DND-41 (cell line): ENCODE results near the gene GALNT18.

Source experiments
- ATAC-seq: fragments of 200-7000 bp; cut with Tn5 transposase; 3 replicates; pipeline ENCODE4 v1.9.1; 2021; ENCODE audit warnings: low read depth; ENCODE audit not compliant: insufficient read depth
- DNase-seq: peaks from one replicate; pipeline ENCODE4 v3.0.0-alpha.2; 2020
- H2AFZ ChIP-seq: 2 replicates; pipeline ENCODE4 v1.6.0; 2012; ENCODE audit warnings: low read depth, low read length
- H3K27ac ChIP-seq: 2 replicates; pipeline ENCODE4 v1.5.1; 2012; ENCODE audit warnings: low read length, inconsistent platforms
- H3K27me3 ChIP-seq: fragments of 200-600 bp; sonication (generic); 2 replicates; pipeline ENCODE4 v1.6.0; 2012; ENCODE audit warnings: low read length, mild to moderate bottlenecking, inconsistent platforms; ENCODE audit not compliant: insufficient read depth, poor library complexity
- H3K36me3 ChIP-seq: 2 replicates; pipeline ENCODE4 v1.5.1; 2012; ENCODE audit warnings: low read length, inconsistent platforms; ENCODE audit not compliant: insufficient read depth
- H3K4me1 ChIP-seq: 2 replicates; pipeline ENCODE4 v1.5.1; 2012; ENCODE audit warnings: mild to moderate bottlenecking, low read length; ENCODE audit not compliant: insufficient read depth
- H3K4me2 ChIP-seq: 2 replicates; pipeline ENCODE4 v1.6.0; 2012; ENCODE audit warnings: mild to moderate bottlenecking, moderate library complexity, low read length, inconsistent platforms; ENCODE audit not compliant: insufficient read depth
- H3K4me3 ChIP-seq, 2 experiments: fragments of 200-600 bp in 1 of 2; shearing (Covaris generic) in 1 of 2; 2 replicates each; pipeline ENCODE4 v1.5.1; 2012 to 2016; ENCODE audit warnings: inconsistent platforms in 2 of 2, low read length in 2 of 2, mild to moderate bottlenecking in 2 of 2, low read depth in 1 of 2, moderate library complexity in 1 of 2
- H3K79me2 ChIP-seq: 2 replicates; pipeline ENCODE4 v1.6.0; 2012; ENCODE audit warnings: low read length, inconsistent platforms; ENCODE audit not compliant: insufficient read depth
- H3K9ac ChIP-seq: 2 replicates; pipeline ENCODE4 v1.6.0; 2012; ENCODE audit warnings: low read depth, mild to moderate bottlenecking, inconsistent platforms, low read length, moderate library complexity
- H3K9me3 ChIP-seq: 2 replicates; pipeline ENCODE4 v1.5.1; 2012; ENCODE audit warnings: low read length, moderate library complexity, mild to moderate bottlenecking, inconsistent platforms; ENCODE audit not compliant: insufficient read depth, severe bottlenecking
- H4K20me1 ChIP-seq: 2 replicates; pipeline ENCODE4 v1.6.0; 2012; ENCODE audit warnings: low read length; ENCODE audit not compliant: insufficient read depth
- EZH2 ChIP-seq: IDR thresholded peaks from 3 replicates; pipeline ENCODE4 v1.6.1; 2012; ENCODE audit warnings: borderline replicate concordance, low read depth, mild to moderate bottlenecking, moderate library complexity, low read length, inconsistent platforms; ENCODE audit not compliant: severe bottlenecking
- TF ChIP-seq, protein P1 (sequence below): IDR thresholded peaks from 2 replicates; pipeline ENCODE4 v1.5.1; 2012; ENCODE audit warnings: borderline replicate concordance, low read length, moderate library complexity, mild to moderate bottlenecking; ENCODE audit not compliant: poor library complexity, severe bottlenecking; ENCODE audit errors: extremely low read depth

Gene GALNT18

DNA sequence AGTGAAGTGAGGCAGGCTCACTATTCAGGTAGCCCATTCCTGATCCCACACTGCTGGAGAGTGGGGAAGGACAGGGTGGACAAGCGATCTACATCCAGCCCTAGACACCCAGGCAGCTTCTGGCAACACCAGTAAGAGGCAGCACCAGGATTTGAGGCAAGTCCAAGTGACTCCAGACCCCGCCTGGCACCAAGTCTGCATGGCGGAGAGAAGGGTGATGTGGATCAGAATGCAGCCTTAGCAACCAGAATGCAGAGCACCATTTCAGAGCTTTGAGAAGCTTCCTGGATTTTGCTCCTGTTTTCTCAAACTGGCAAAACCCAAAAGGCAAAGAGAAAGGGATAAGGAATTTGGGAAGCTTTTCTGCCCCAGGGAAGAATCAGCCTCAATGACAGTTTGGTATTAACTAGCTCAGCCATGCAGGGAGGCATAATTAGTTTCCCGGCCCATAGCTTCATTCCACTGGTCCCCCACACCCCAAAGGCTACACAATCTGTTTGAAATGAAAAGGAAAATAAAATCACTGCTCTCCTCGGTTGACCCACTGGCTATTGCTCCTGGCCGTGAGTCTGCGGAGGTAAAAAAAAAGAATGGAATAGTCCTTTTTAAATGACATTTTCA is 17.3 kb downstream of the GALNT18 start:
- Histone ChIP-seq H3K27ac (no peak overlapping the region), H3K27me3 (peaks cover 24% of the 10 kb centered on the region), H3K4me3 (no peak overlapping the region), H3K4me1 (no peaks in the 10 kb centered on the region), H3K36me3 (no peaks in the 10 kb centered on the region), H3K9ac (no peak overlapping the region), H4K20me1 (no peaks in the 10 kb centered on the region), H3K9me3 (no peaks in the 10 kb centered on the region), H3K4me2 (no peak overlapping the region), H3K79me2 (no peaks in the 10 kb centered on the region), H2AFZ (no peak overlapping the region)
- DNase-seq (no peak), ATAC-seq (no peak)
- no peak for TF ChIP-seq EZH2
- TF ChIP-seq, protein P1, sequence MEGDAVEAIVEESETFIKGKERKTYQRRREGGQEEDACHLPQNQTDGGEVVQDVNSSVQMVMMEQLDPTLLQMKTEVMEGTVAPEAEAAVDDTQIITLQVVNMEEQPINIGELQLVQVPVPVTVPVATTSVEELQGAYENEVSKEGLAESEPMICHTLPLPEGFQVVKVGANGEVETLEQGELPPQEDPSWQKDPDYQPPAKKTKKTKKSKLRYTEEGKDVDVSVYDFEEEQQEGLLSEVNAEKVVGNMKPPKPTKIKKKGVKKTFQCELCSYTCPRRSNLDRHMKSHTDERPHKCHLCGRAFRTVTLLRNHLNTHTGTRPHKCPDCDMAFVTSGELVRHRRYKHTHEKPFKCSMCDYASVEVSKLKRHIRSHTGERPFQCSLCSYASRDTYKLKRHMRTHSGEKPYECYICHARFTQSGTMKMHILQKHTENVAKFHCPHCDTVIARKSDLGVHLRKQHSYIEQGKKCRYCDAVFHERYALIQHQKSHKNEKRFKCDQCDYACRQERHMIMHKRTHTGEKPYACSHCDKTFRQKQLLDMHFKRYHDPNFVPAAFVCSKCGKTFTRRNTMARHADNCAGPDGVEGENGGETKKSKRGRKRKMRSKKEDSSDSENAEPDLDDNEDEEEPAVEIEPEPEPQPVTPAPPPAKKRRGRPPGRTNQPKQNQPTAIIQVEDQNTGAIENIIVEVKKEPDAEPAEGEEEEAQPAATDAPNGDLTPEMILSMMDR: no peak

DNA sequence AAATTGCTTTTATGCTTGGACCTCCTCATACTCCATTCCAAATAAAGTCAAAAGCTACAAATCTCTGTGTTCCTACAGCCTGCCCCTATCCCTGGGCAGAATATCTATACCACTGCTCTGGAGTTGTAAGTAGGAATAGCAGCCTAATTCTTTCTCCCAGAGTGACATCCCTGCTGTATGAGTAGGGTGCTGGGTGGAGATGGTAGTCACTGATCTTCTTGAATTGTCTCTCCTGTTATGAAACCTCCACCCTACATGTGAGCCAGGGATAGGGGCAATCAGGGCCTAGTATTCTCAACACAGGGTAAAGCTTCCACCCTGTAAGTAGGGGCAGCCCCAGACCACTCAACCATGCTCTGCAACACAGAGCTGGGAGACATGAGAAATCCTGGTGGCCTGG is 19.8 kb downstream of the GALNT18 start:
- H3K9ac ChIP-seq: no peak overlapping the region
- TF ChIP-seq EZH2: no peak
- TF ChIP-seq, protein P1: no peak

DNA sequence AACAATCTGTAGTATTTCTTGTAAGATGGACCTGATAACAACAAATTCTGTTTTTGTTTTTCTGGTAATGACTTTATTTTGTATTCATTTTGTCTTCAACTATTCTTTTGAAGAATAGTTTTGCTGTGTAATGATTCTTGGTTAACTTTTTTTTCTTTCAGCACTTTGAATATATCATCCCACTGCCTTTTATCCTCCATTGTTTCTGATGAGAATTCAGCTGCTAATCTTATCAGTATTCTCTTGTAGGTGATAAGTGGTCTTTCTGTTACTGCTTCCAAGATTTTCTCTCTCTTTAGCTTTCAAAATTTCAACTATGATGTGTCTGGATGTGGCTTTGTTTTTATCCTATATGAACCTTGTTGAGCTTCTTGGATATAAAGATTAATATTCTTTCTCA is 21.5 kb downstream of the GALNT18 start:
- H3K27ac ChIP-seq: no peak overlapping the region
- ATAC-seq: no peak
- H3K4me3 ChIP-seq: no peak overlapping the region
- H3K9me3 ChIP-seq: no peaks in the 10 kb centered on the region
- H4K20me1 ChIP-seq: no peaks in the 10 kb centered on the region
- DNase-seq: no peak
- H3K4me2 ChIP-seq: no peak overlapping the region
- H3K36me3 ChIP-seq: no peaks in the 10 kb centered on the region
- no peaks in the 10 kb centered on the region for H3K79me2 ChIP-seq
- TF ChIP-seq, protein P1: no peak
- TF ChIP-seq EZH2: no peak
- no peaks in the 10 kb centered on the region for H3K4me1 ChIP-seq
- no peak overlapping the region for H2AFZ ChIP-seq
- peaks cover 11% of the 10 kb centered on the region for H3K27me3 ChIP-seq
- H3K9ac ChIP-seq: no peak overlapping the region

More for the DNA sequence above, 19.8 kb downstream of the GALNT18 start:
- no peaks in the 10 kb centered on the region for H3K4me1 ChIP-seq
- DNase-seq (no peak), ATAC-seq (no peak)
- H3K79me2 ChIP-seq: no peaks in the 10 kb centered on the region
- no peak overlapping the region for H2AFZ ChIP-seq
- H3K9me3 ChIP-seq: no peaks in the 10 kb centered on the region
- H3K4me2 ChIP-seq: no peak overlapping the region
- no peaks in the 10 kb centered on the region for H3K36me3 ChIP-seq
- no peaks in the 10 kb centered on the region for H4K20me1 ChIP-seq
- H3K27me3 ChIP-seq: peaks cover 17% of the 10 kb centered on the region
- H3K27ac ChIP-seq: no peak overlapping the region
- H3K4me3 ChIP-seq: no peak overlapping the region
